Measurements from ENCODE around the gene NPVF. TPM values are rescaled to one million over a fixed set of nuclear protein-coding genes. Genes with fewer than 3 reads are reported as not detected.

The NPVF gene
- total and polyA plus RNA-seq, 2 of the 8 experiments (the other 6 are each of a cell fraction or from before 2014, with no cell fraction given): not detected

DNA sequence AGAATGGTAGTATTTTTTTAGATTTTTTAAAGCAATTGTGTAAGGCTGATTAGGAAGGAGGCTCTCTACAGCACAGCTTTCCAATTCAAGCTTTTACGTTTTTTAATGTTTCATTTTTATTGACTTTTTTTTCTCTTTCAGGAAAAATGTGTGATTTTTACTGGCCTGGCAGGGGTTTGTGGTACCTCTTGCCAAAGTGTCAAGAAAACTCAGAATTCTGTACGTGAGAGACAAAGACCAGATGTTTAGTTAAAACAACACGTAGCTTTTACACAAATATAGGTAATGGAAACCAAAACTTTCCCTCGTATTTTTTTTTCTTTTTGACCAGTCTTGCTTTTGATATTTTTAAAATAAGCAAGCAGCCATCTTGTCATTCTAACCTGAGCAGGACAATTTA, 6.0 kb upstream of the NPVF start:
- whole genome bisulfite sequencing, 2 experiments (ENCODE audit: extremely low coverage in 1 of 2, insufficient coverage in 1 of 2, insufficient read length in 1 of 2, insufficient replicate concordance in 2 of 2, low coverage in 1 of 2, low lambda C conversion rate in 2 of 2, missing lambda C conversion rate in 1 of 2): 77% methylated on average over 4 of the region's 4 CpGs; no CpG with 5 or more reads in 1 of the 2 experiments
- no peaks in the 10 kb centered on the region for H3K23me2 ChIP-seq (ENCODE audit: low read depth, low read length)
- POLR2A ChIA-PET (ENCODE audit: partially characterized antibody): no interaction called here
- no peak overlapping the region for H3K4ac ChIP-seq (replicated peaks; ENCODE audit: insufficient read length, low read depth, low read length)
- H3K14ac ChIP-seq (ENCODE audit: insufficient read length): no peak overlapping the region
- no peak overlapping the region for H3K27ac ChIP-seq (ENCODE audit: low read depth, low read length)
- no peak overlapping the region for H2BK15ac ChIP-seq (ENCODE audit: low read length)
- no peak overlapping the region for H2BK20ac ChIP-seq (ENCODE audit: low read length)
- H3K79me1 ChIP-seq (ENCODE audit: low read depth, low read length): no peaks in the 10 kb centered on the region
- no peak overlapping the region for H3K56ac ChIP-seq (replicated peaks; ENCODE audit: insufficient read length, low read depth, low read length)
- no peak overlapping the region for H4K8ac ChIP-seq (ENCODE audit: extremely low read depth, insufficient read depth, low read length)
- H2BK120ac ChIP-seq (replicated peaks; ENCODE audit: low read depth, low read length): no peak overlapping the region
- TF ChIP-seq CBX5 (IDR thresholded peaks at IDR 0.05; ENCODE audit: low read depth, low read length) (no peak), MAFK (IDR thresholded peaks at IDR 0.05; ENCODE audit: low read depth, low read length) (no peak), TBP (IDR thresholded peaks at IDR 0.05; ENCODE audit: low read depth, low read length) (no peak), ZNF274 (IDR thresholded peaks at IDR 0.05; ENCODE audit: borderline replicate concordance, extremely low read depth, low read length) (no peak), BCL11A (IDR thresholded peaks at IDR 0.05; ENCODE audit: low read depth in 2 of 2, low read length in 2 of 2) (no peak), E2F6 (IDR thresholded peaks at IDR 0.05) (no peak), ASH2L (IDR thresholded peaks at IDR 0.05; ENCODE audit: low read length) (no peak), SIN3A (conservative IDR thresholded peaks at IDR 0.05 in 1 of 2, IDR thresholded peaks at IDR 0.05 in 1 of 2; ENCODE audit: low read depth in 1 of 2, low read length in 2 of 2) (no peak), RBBP5 (IDR thresholded peaks at IDR 0.05; ENCODE audit: borderline replicate concordance, low read depth, low read length) (no peak), SUZ12 (IDR thresholded peaks at IDR 0.05; ENCODE audit: low read length) (no peak), SRF (IDR thresholded peaks at IDR 0.05; ENCODE audit: low read depth, low read length) (no peak)
- FAIRE-seq (peak; percentile 7), DNase-seq (ENCODE audit: low read depth in 1 of 2, low spot score in 2 of 2) (no peak)
- H2AK5ac ChIP-seq (ENCODE audit: low read depth, low read length): no peak overlapping the region
- H2BK12ac ChIP-seq (ENCODE audit: low read depth, low read length): no peak overlapping the region
- H3K79me2 ChIP-seq (ENCODE audit: control insufficient read depth in 1 of 2, insufficient read depth in 2 of 2, low read length in 2 of 2): no peaks in the 10 kb centered on the region
- H3K4me2 ChIP-seq (ENCODE audit: insufficient read depth in 1 of 2, low read depth in 2 of 2, low read length in 2 of 2): no peak overlapping the region
- no peak overlapping the region for H2AFZ ChIP-seq (ENCODE audit: low read length)
- no peak overlapping the region for H4K5ac ChIP-seq (ENCODE audit: insufficient read length, low read depth, low read length)
- H3K4me1 ChIP-seq (replicated peaks in 1 of 4; ENCODE audit: control insufficient read depth in 3 of 4, insufficient read depth in 4 of 4, low read length in 3 of 4): no peaks in the 10 kb centered on the region
- no peak overlapping the region for H3K18ac ChIP-seq (ENCODE audit: extremely low read depth, low read length)
- H4K20me1 ChIP-seq (replicated peaks in 1 of 2; ENCODE audit: control insufficient read depth in 1 of 2, insufficient read depth in 2 of 2, low read length in 2 of 2): no peaks in the 10 kb centered on the region
- no peak overlapping the region for H3K23ac ChIP-seq (ENCODE audit: insufficient read length)
- H3K27me3 ChIP-seq (replicated peaks in 1 of 4; ENCODE audit: control insufficient read depth in 3 of 4, extremely low read depth in 1 of 4, insufficient read depth in 3 of 4, low read length in 3 of 4): no peaks in the 10 kb centered on the region
- CTCF ChIA-PET (ENCODE audit: partially characterized antibody): interaction anchor here (0.6 to 1.4 kb wide), 2 partner anchors 16 to 183 kb away, joined by 3 to 4 read pairs; no protein-coding TSS in a partner anchor
- H2BK5ac ChIP-seq (ENCODE audit: low read depth, low read length): no peak overlapping the region
- H3K9ac ChIP-seq (replicated peaks in 1 of 4; ENCODE audit: extremely low read depth in 1 of 4, low read depth in 3 of 4, low read length in 3 of 4): no peak overlapping the region
- no peaks in the 10 kb centered on the region for H3K9me3 ChIP-seq (ENCODE audit: insufficient read depth in 2 of 2, low read depth in 1 of 2, low read length in 1 of 2)
- no peak overlapping the region for H3K4me3 ChIP-seq (ENCODE audit: extremely low read depth in 1 of 4, insufficient read depth in 2 of 4, low read depth in 3 of 4, low read length in 4 of 4)
- no peak overlapping the region for H4K91ac ChIP-seq (replicated peaks; ENCODE audit: insufficient read length, low read length)
- no peaks in the 10 kb centered on the region for H3K36me3 ChIP-seq (ENCODE audit: control insufficient read depth in 2 of 4, insufficient read depth in 4 of 4, low read length in 3 of 4)

Data from H1 (cell line).